Heart left ventricle (tissue), 13 donors: ENCODE measurements around the gene SUN1.

Experiments used
- POLR2A ChIP-seq, 2 donors: fragments of 450-650 bp; IDR thresholded peaks; one replicate each; pipeline ENCODE4 v1.6.1; 2017; ENCODE audit warnings: antibody characterized with exemption in 2 of 2, mild to moderate bottlenecking in 2 of 2, moderate library complexity in 2 of 2
- TF ChIP-seq, protein P1 (sequence below), 12 donors: fragments of 200-600 bp; sonication (generic) in 4 of 12; IDR thresholded peaks; one replicate each; pipeline versions ENCODE4 v1.5.0 to v1.8.0; 2018 to 2022; ENCODE audit warnings: antibody characterized with exemption in 12 of 12, mild to moderate bottlenecking in 5 of 12
- donor health status: ischemic (EF 13 %, LVEDD 7.1; RV severe dilation, severe dysfunction).
- donor health status: DM: no; HTN: yes; CAD: no.
- donor health status: DM: no; HTN: no; CAD: no.
- donor health status: ischemic (EF 25% LVEDD 6.9; RV normal size, moderate dysfunction).
- donor health status: ischemic (EF 25% LVEDD 5.7; RV mildly dilated, moderate dysfunction).
- donor health status: ischemic (EF 35%, LVEDD 5.7; RV mildly dilated, moderate dysfunction).
- donor health status: nonischemic (EF 11% LVEDD 7.7; RV severe dilation, severe dysfunction).
- donor health status: DM: yes; HTN: yes; CAD: no.
- donor health status: PGD.
- donor health status: ischemic (EF 29% LVEDD 5.4; RV normal size, mild dysfunction).
- donor health status: nonischemic (EF 23%, LVEDD 6.1; RV moderate dilation, normal function).

DNA sequence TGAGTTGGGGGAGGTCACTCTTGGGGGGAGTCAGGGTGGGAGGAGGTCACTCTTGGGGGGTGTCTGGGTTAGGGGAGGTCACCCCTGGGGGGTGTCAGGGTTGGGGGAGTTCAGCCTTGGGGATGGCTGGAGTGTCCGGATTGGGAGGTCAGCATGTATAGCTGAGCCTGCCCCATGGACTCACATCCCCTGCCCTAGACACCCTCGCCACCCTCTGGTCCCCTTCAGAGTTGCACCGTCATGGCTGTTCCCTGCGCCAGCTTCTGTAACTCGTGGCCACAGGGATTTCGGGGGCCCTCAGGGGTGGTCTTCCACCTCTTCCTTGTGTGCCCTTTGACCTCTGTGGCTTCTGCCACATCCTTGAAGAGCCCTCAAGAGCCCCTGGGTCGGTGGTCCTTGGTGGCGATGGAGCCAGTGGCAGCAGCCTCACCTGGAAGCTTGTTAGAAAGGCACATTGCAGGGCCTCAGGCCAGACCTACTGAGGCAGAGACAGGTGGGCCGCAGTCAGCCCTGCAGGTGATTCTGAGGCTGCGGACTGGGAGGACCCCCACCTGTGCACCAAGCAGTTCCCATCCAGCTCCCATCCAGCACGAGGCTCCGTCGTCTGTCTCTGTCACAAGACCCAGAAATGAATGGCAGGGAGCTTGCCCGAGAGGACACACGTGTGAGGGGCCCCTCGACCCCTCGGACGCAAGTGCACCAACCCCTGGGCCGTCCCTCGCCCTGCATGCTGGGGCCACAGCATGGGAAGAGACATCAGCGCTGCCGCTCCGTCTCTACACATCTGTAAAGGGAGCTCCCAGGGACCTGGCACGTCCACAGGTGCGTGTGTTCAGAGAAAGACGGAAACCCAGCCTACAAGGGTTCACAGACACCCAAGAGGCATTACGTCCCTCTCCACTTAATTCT is 44.7 kb upstream of the SUN1 start:
- TF ChIP-seq, protein P1, sequence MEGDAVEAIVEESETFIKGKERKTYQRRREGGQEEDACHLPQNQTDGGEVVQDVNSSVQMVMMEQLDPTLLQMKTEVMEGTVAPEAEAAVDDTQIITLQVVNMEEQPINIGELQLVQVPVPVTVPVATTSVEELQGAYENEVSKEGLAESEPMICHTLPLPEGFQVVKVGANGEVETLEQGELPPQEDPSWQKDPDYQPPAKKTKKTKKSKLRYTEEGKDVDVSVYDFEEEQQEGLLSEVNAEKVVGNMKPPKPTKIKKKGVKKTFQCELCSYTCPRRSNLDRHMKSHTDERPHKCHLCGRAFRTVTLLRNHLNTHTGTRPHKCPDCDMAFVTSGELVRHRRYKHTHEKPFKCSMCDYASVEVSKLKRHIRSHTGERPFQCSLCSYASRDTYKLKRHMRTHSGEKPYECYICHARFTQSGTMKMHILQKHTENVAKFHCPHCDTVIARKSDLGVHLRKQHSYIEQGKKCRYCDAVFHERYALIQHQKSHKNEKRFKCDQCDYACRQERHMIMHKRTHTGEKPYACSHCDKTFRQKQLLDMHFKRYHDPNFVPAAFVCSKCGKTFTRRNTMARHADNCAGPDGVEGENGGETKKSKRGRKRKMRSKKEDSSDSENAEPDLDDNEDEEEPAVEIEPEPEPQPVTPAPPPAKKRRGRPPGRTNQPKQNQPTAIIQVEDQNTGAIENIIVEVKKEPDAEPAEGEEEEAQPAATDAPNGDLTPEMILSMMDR (IDR thresholded peaks at IDR 0.05), result no peak
- no peak for TF ChIP-seq POLR2A (IDR thresholded peaks at IDR 0.05)
